Measurements from ENCODE around the gene RYR2. TPM values are rescaled to one million over a fixed set of nuclear protein-coding genes. Genes with fewer than 3 reads are reported as not detected.

RYR2 gene
- total RNA-seq, 3 donors from 2014 or later, result 0.35 to 5.9 (median 0.94) TPM

DNA sequence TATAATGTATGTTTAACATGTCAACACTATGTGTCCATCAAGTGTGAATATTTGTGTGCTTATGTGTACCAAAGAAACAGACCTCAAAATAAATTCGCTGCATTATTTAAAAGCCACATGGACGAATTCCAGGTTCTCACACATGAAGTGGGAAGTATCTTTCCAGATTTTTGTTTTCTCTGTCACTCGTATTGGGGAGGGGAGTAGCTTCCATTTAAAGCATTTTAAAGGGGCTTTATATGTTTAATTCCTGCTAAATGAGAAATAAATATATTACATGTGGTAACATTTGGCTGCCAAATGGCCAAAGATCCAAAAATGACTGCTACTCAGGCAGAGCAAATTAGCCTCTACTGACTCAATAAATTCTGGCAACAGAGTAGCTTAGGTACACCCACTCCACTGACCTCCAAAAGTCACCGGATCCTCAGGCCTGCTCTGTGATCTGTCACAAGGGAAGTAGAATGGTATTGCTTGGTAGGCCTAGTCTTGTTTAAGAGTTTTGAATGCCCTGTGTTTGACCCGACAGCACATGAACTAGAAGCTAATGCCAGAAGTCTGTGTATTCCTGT is 670.7 kb downstream of the RYR2 start:
- intact Hi-C loops (cut with DNase I, micrococcal nuclease), result no loop called here
- H3K4me1 ChIP-seq (ENCODE audit: low read depth), result no peaks in the 10 kb centered on the region
- H3K9me3 ChIP-seq, result no peaks in the 10 kb centered on the region
- H3K4me3 ChIP-seq, result no peak overlapping the region
- no peak for TF ChIP-seq CTCF (IDR thresholded peaks at IDR 0.05)
- DNase-seq (no peak), ATAC-seq (no peak)
- no peaks in the 10 kb centered on the region for H3K36me3 ChIP-seq (ENCODE audit: low read depth)

DNA sequence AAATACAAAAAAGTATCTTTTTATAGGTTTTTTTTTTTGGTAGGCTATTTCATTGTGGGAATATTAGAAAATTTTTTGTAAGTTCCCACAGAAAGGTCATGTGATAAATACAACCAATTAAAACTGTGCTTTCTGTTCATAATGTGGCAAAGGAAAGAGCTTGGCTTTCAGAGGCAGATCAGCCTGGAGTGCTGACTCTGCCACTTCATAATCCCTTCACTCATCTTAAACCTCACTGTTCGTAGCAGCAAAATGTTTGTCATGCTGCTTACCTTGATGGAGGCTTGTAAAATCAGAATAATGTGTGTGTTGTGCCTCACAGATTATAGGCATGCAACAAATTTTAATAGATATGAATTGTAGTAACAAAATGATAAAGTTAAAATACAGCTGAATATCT is 671.9 kb downstream of the RYR2 start:
- ATAC-seq (no peak), DNase-seq (no peak)
- no peak for TF ChIP-seq CTCF (IDR thresholded peaks at IDR 0.05)
- H3K9me3 ChIP-seq, result no peaks in the 10 kb centered on the region
- intact Hi-C loops (cut with DNase I, micrococcal nuclease), result no loop called here
- no peaks in the 10 kb centered on the region for H3K4me1 ChIP-seq (ENCODE audit: low read depth)
- H3K4me3 ChIP-seq, result no peak overlapping the region
- H3K36me3 ChIP-seq (ENCODE audit: low read depth), result no peaks in the 10 kb centered on the region

DNA sequence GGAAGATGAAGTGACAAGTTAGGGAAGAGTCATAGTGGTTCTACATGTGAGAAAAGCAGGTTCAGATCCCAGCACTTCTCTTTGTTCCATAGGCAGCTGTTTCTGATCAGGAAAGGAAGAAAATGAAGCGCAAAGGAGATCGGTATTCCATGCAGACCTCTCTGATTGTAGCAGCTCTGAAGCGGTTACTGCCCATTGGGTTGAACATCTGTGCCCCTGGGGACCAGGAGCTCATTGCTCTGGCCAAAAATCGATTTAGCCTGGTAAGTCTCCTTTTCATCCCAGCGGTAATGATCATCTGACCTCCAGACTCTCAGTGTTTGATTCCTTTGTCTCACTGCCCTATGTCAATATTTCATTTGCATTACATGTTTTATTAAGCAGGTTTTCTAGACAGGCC is 675.1 kb downstream of the RYR2 start:
- no peak for ATAC-seq
- no peak for TF ChIP-seq CTCF (IDR thresholded peaks at IDR 0.05)
- no peak overlapping the region for H3K4me3 ChIP-seq
- no peaks in the 10 kb centered on the region for H3K4me1 ChIP-seq (ENCODE audit: low read depth)
- no peaks in the 10 kb centered on the region for H3K9me3 ChIP-seq
- no peaks in the 10 kb centered on the region for H3K36me3 ChIP-seq (ENCODE audit: low read depth)
- intact Hi-C loops (cut with DNase I, micrococcal nuclease), result no loop called here
- no peak for DNase-seq

DNA sequence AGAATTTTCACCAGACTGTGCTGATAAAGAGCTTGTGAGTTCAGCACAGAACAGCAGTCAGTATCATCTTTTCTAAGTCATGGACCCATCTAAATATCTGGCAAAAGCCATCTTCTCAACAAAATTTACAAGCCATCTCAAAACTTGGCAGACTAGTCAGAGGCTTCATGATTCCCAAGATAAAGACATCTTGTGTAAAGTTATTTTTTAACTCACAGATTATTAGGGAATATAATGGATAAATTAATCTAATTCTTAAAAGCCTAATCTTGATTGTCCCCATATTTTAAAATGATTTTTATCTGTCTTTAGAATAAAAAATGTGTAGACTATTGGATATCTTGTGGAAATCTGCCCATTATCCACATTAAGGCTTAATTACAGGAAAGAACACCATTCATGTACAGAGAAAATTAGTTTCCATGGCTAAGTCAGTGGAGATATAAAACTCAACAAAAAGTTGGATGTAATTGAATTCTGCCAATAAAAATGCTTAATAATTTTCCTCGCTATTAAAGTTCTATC is 688.9 kb downstream of the RYR2 start:
- no peaks in the 10 kb centered on the region for H3K9me3 ChIP-seq
- intact Hi-C loops (cut with DNase I, micrococcal nuclease), result no loop called here
- no peak overlapping the region for H3K4me3 ChIP-seq
- ATAC-seq, result no peak
- H3K4me1 ChIP-seq (ENCODE audit: low read depth), result no peaks in the 10 kb centered on the region
- DNase-seq, result no peak
- TF ChIP-seq CTCF (IDR thresholded peaks at IDR 0.05), result no peak
- no peaks in the 10 kb centered on the region for H3K36me3 ChIP-seq (ENCODE audit: low read depth)

DNA sequence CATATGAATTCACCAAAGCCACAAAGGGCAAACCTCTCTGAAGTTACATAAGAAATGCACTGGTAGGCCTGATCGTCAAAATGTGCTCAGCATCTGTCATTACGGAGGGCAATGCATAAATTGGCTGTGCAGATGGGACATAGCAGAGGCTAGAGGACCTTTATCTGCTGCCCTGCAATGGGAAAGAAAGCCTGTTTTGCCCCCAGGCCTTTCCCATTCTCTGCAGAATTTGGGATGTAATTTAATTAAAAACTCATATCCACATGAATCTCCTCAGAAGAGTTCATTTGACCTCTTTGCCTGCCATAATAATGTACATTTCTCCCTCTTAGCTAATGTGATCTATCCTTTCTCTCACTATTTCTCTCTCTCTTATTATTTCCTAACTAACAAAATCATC is 690.7 kb downstream of the RYR2 start:
- DNase-seq (no peak), ATAC-seq (no peak)
- intact Hi-C loops (cut with DNase I, micrococcal nuclease), result no loop called here
- Histone ChIP-seq H3K9me3 (no peaks in the 10 kb centered on the region), H3K36me3 (ENCODE audit: low read depth) (no peaks in the 10 kb centered on the region), H3K4me3 (no peak overlapping the region), H3K4me1 (ENCODE audit: low read depth) (no peaks in the 10 kb centered on the region)
- no peak for TF ChIP-seq CTCF (IDR thresholded peaks at IDR 0.05)
